K562 (cell line): Measurements from ENCODE around the gene FTH1. TPM values are rescaled to one million over a fixed set of nuclear protein-coding genes. Genes with fewer than 3 reads are reported as not detected.
A peak's percentile ranks its signal among the peaks of the same experiment; 100 is the strongest.

Experiments used
- ARNT ChIP-seq, 2 experiments: fragments of 450-650 bp; IDR thresholded peaks; 2 replicates each; pipeline ENCODE4 v1.6.1; 2016; ENCODE audit warnings: mild to moderate bottlenecking in 1 of 2
- ATF1 ChIP-seq, 2 experiments: fragments of 450-650 bp in 1 of 2; IDR thresholded peaks; 2 replicates each; pipeline ENCODE4 v1.6.1; 2016; ENCODE audit warnings: missing compliant biosample characterization in 1 of 2, missing genetic modification characterization in 1 of 2
- BACH1 ChIP-seq: fragments of 200-800 bp; sonication (Bioruptor generic); IDR thresholded peaks from 2 replicates; pipeline ENCODE4 v1.6.1; 2016; ENCODE audit warnings: missing genetic modification characterization, missing compliant biosample characterization
- CEBPB ChIP-seq: fragments of 450-650 bp; IDR thresholded peaks from 2 replicates; pipeline ENCODE4 v1.6.1; 2016; ENCODE audit warnings: missing genetic modification characterization, missing compliant biosample characterization
- CEBPG ChIP-seq, 3 experiments: fragments of 200-800 bp in 1 of 3; sonication (Bioruptor generic) in 1 of 3; sonication (generic) in 1 of 3; formaldehyde crosslinking in 1 of 3; IDR thresholded peaks in 2 of 3; conservative IDR thresholded peaks in 1 of 3; 2 replicates each; pipeline versions ENCODE4 v1.6.1 to v1.8.0; 2016 to 2022; ENCODE audit warnings: missing compliant biosample characterization in 2 of 3, missing genetic modification characterization in 2 of 3, mild to moderate bottlenecking in 1 of 3, missing genetic modification reagents in 1 of 3
- CREBBP ChIP-seq: IDR thresholded peaks from one replicate; pipeline ENCODE4 v1.6.1; 2012; ENCODE audit warnings: low read depth, mild to moderate bottlenecking, control low read depth, inconsistent platforms, low read length
- EP300 ChIP-seq: IDR thresholded peaks from 2 replicates; pipeline ENCODE4 v1.6.1; 2012; ENCODE audit warnings: low read length, improper control_type of control experiment
- MEF2D ChIP-seq: conservative IDR thresholded peaks from 2 replicates; pipeline ENCODE4 v1.6.1; 2016; ENCODE audit warnings: low read depth, missing genetic modification characterization, missing compliant biosample characterization
- PRDM10 ChIP-seq: fragments of 450-650 bp; IDR thresholded peaks from 2 replicates; pipeline ENCODE4 v1.6.1; 2018; ENCODE audit not compliant: partially characterized antibody
- PYGO2 ChIP-seq: fragments of 450-650 bp; IDR thresholded peaks from 2 replicates; pipeline ENCODE4 v1.6.1; 2016; ENCODE audit warnings: mild to moderate bottlenecking, missing genetic modification characterization, moderate library complexity, missing compliant biosample characterization
- SIX5 ChIP-seq, 2 experiments: IDR thresholded peaks; 2 replicates each; pipeline ENCODE4 v1.6.1; 2011; ENCODE audit warnings: low read length in 2 of 2, borderline replicate concordance in 1 of 2, low read depth in 1 of 2, mild to moderate bottlenecking in 1 of 2, moderate library complexity in 1 of 2; ENCODE audit not compliant: insufficient read depth in 1 of 2
- ZC3H4 ChIP-seq: sonication (generic); formaldehyde crosslinking; IDR thresholded peaks from 2 replicates; pipeline ENCODE4 v1.9.0; 2021; ENCODE audit warnings: missing genetic modification reagents, borderline replicate concordance
- ZNF224 ChIP-seq: sonication (generic); formaldehyde crosslinking; IDR thresholded peaks from 2 replicates; pipeline ENCODE4 v1.8.0; 2022; ENCODE audit warnings: mild to moderate bottlenecking, missing genetic modification reagents
- ZNF398 ChIP-seq: fragments of 250-450 bp; sonication (Bioruptor Pico); IDR thresholded peaks from 2 replicates; pipeline ENCODE4 v1.8.0; 2021; ENCODE audit warnings: moderate library complexity, mild to moderate bottlenecking, inconsistent platforms
- polyA plus RNA-seq, 8 experiments: library from polyadenylated mRNA; depleted of rRNA in 4 of 8; stranded (reverse) in 5 of 8; unstranded in 3 of 8; fragments of >200 nt; fragmentation: Nextera tagmentation in 2 of 8; fragmentation: Illumina TruSeq in 1 of 8; extraction: Ambion mirVana in 2 of 8; extraction: Trizol in 1 of 8; gene quantifications; 2 replicates each; pipeline versions ENCODE4 v1.2.1 to v1.2.3, GENCODE V29; 2011 to 2014; ENCODE audit warnings: inconsistent platforms in 1 of 8, missing spikeins in 1 of 8
- total RNA-seq, 7 experiments: library from RNA; depleted of rRNA in 6 of 7; stranded (reverse); fragments of >200 nt in 6 of 7; fragmentation: Illumina TruSeq in 2 of 7; extraction: Trizol in 2 of 7; gene quantifications; 2 replicates each; pipeline versions ENCODE4 v1.2.1 to v1.2.3, GENCODE V29; 2011 to 2021; ENCODE audit warnings: low replicate concordance in 1 of 7
- TF ChIP-seq, protein P1 (sequence below): fragments of 200-800 bp; sonication (Bioruptor generic); IDR thresholded peaks from 2 replicates; pipeline ENCODE4 v1.6.1; 2017; ENCODE audit warnings: missing genetic modification characterization, missing compliant biosample characterization
- TF ChIP-seq, protein P2 (sequence below): fragments of 450-650 bp; conservative IDR thresholded peaks from 2 replicates; pipeline ENCODE4 v1.6.1; 2016; ENCODE audit warnings: missing genetic modification characterization, low read depth, mild to moderate bottlenecking, missing compliant biosample characterization, moderate library complexity

FTH1 gene
- total and polyA plus RNA-seq, 9 of the 15 experiments (the other 6 are each of a cell fraction or from before 2014, with no cell fraction given) = 370 to 3,146 (median 802) TPM

DNA sequence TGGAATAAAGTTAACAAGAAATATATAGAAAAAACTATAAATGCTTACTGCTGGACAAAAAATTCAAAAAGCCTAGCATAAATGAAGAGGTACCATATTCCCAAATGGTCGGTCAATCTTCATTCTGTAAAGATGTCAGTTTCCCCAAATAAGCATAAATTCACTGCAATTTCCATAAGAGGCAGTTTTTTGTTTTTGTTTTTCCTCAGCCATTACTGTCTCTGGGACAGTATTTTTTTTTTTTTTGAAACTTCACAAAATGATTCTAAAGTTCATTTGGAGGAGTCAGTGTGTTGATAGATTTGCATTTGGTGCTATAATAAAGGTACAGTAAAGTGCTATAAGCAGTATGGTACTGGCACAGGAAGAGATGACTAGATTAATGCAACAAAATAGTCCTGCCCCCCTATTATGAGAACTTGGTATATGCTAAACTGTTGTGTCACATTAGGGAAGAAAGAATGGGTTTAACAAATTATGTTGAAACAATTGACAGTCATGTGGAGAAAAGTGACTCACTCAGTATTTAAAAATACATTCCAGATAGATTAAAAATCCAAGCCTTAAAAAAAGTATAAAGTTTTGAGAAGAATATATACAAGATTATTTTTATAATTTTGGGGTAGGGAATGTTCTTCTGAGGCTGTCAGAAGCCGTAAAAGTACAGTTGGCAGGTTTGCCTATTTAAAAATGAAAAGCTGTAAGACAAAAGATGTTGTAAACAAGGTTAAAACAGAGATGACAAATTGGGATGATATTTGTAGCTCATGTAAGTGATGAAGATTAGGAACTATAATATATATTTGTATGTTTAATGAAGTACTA lies 2.6 kb upstream of the FTH1 start (continued):
- TF ChIP-seq CEBPB (tag) (peak; percentile 87), SIX5 (IDR thresholded peaks at IDR 0.05; ENCODE audit: borderline replicate concordance in 1 of 2, insufficient read depth in 1 of 2, low read depth in 1 of 2, low read length in 2 of 2) (no peak), PYGO2 (tag) (no peak), ZNF398 (CRISPR knock-in tag) (0 out of 2 replicates have a peak, but pooled peaks have one; percentile 57), EP300 (no peak), ATF1 (CRISPR knock-in tag; IDR thresholded peaks at IDR 0.05) (no peak), ATF1 (tag; IDR thresholded peaks at IDR 0.05) (no peak), CEBPG (CRISPR knock-in tag; IDR thresholded peaks at IDR 0.05) (no peak), CEBPG (tag; conservative IDR thresholded peaks at IDR 0.05 in 1 of 2, IDR thresholded peaks at IDR 0.05 in 1 of 2) (peak; percentile 50 to 71; a peak in 2 of 4 replicates), ZC3H4 (CRISPR knock-in tag) (no peak), CREBBP (no peak), ARNT (IDR thresholded peaks at IDR 0.05) (0 out of 4 replicates have a peak, but pooled peaks of 1 of the 2 experiments have one; percentile 24), BACH1 (peak; percentile 30; the same call in 1 of the 2 replicates), PRDM10 (peak; percentile 97), MEF2D (tag) (no peak), ZNF224 (CRISPR knock-in tag) (no peak)
- TF ChIP-seq, protein P1, sequence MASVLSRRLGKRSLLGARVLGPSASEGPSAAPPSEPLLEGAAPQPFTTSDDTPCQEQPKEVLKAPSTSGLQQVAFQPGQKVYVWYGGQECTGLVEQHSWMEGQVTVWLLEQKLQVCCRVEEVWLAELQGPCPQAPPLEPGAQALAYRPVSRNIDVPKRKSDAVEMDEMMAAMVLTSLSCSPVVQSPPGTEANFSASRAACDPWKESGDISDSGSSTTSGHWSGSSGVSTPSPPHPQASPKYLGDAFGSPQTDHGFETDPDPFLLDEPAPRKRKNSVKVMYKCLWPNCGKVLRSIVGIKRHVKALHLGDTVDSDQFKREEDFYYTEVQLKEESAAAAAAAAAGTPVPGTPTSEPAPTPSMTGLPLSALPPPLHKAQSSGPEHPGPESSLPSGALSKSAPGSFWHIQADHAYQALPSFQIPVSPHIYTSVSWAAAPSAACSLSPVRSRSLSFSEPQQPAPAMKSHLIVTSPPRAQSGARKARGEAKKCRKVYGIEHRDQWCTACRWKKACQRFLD = no peak
- TF ChIP-seq, protein P2, sequence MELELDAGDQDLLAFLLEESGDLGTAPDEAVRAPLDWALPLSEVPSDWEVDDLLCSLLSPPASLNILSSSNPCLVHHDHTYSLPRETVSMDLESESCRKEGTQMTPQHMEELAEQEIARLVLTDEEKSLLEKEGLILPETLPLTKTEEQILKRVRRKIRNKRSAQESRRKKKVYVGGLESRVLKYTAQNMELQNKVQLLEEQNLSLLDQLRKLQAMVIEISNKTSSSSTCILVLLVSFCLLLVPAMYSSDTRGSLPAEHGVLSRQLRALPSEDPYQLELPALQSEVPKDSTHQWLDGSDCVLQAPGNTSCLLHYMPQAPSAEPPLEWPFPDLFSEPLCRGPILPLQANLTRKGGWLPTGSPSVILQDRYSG (tag) = no peak
